Lower leg skin (tissue), 4 donors: ENCODE results near the gene C17orf50. TPM values are rescaled to one million over a fixed set of nuclear protein-coding genes. Genes with fewer than 3 reads are reported as not detected.

Source experiments
- DNase-seq, 2 donors: peaks; one replicate each; pipeline ENCODE4 v3.0.0-alpha.2; 2019; ENCODE audit warnings: low spot score in 2 of 2
- H3K4me3 ChIP-seq: fragments of 200-600 bp; sonication (generic); 2 replicates; pipeline ENCODE4 v1.5.1; 2017; ENCODE audit warnings: mild to moderate bottlenecking, low read depth; ENCODE audit not compliant: poor library complexity, severe bottlenecking
- POLR2A ChIP-seq, 2 donors: fragments of 450-650 bp; IDR thresholded peaks; one replicate each; pipeline ENCODE4 v1.6.1; 2016 to 2017; ENCODE audit warnings: antibody characterized with exemption in 2 of 2, mild to moderate bottlenecking in 1 of 2, moderate library complexity in 1 of 2
- WGBS, 2 donors: methylation state at CpG; one replicate each; pipeline ENCODE4 v1.1.5; 2018; 5-methylcytosine and 5-hydroxymethylcytosine counted together
- intact Hi-C: fragments of 100-400 bp; cut with DNase I; formaldehyde crosslinking; loops from one replicate; pipeline ENCODE4 v1.15.0; 2023; ENCODE audit warnings: low total_unique reads
- total RNA-seq, 4 donors: library from RNA; depleted of rRNA; stranded (reverse); fragments of >200 nt; gene quantifications; one replicate each; pipeline ENCODE4 v1.1.0, GENCODE V29; 2016
- TF ChIP-seq, protein P1 (sequence below), 3 donors: fragments of 450-650 bp; IDR thresholded peaks; one replicate each; pipeline ENCODE4 v1.5.1; 2016; ENCODE audit warnings: antibody characterized with exemption in 3 of 3, mild to moderate bottlenecking in 3 of 3, moderate library complexity in 2 of 3

C17orf50 gene
- total RNA-seq, 4 donors from 2014 or later = not detected

DNA sequence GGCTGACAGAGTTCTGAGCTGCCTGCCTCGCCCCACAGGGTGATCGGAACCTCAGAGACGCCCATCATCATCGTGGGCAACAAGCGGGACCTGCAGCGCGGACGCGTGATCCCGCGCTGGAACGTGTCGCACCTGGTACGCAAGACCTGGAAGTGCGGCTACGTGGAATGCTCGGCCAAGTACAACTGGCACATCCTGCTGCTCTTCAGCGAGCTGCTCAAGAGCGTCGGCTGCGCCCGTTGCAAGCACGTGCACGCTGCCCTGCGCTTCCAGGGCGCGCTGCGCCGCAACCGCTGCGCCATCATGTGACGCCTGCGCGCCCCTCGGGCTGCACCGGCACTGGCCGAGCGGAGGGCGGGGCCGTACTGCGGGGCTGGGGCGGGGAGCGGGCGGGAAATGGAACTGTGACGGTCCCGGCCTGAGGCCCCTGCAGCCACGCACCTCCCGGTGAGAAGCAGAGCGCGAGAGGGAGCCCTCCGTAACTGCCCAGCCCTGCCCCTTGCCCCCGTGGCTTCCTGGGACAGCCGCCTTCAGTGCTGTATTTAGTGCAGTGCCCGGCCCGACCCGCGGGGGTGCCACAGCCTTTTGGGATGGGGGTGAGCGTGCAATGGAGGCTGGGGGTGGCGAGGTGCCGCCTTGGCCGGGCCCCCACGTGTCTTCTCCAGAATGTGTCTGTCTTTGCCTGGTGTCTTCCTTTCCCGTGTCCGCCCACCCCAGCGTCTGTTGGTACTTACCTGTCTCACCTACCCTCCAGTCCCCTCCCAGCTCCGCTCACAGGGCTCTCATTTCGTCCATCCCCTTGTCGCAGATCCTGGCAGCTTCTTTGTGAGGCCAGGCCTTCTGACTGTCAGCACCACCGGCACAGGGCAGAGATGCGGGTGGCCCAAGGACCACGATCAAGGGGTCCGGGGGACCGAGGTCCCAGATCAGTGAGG, 19.4 kb upstream of the C17orf50 start:
- peak in 1 of 2 donors; percentile 81 for DNase-seq
- intact Hi-C loops = no loop called here
- WGBS, 2 donors = 18 to 19% methylated on average over 30 to 70 of the region's 73 CpGs
- TF ChIP-seq, protein P1, sequence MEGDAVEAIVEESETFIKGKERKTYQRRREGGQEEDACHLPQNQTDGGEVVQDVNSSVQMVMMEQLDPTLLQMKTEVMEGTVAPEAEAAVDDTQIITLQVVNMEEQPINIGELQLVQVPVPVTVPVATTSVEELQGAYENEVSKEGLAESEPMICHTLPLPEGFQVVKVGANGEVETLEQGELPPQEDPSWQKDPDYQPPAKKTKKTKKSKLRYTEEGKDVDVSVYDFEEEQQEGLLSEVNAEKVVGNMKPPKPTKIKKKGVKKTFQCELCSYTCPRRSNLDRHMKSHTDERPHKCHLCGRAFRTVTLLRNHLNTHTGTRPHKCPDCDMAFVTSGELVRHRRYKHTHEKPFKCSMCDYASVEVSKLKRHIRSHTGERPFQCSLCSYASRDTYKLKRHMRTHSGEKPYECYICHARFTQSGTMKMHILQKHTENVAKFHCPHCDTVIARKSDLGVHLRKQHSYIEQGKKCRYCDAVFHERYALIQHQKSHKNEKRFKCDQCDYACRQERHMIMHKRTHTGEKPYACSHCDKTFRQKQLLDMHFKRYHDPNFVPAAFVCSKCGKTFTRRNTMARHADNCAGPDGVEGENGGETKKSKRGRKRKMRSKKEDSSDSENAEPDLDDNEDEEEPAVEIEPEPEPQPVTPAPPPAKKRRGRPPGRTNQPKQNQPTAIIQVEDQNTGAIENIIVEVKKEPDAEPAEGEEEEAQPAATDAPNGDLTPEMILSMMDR (IDR thresholded peaks at IDR 0.05) = no peak
- TF ChIP-seq POLR2A (IDR thresholded peaks at IDR 0.05) = no peak
- H3K4me3 ChIP-seq = no peak overlapping the region

DNA sequence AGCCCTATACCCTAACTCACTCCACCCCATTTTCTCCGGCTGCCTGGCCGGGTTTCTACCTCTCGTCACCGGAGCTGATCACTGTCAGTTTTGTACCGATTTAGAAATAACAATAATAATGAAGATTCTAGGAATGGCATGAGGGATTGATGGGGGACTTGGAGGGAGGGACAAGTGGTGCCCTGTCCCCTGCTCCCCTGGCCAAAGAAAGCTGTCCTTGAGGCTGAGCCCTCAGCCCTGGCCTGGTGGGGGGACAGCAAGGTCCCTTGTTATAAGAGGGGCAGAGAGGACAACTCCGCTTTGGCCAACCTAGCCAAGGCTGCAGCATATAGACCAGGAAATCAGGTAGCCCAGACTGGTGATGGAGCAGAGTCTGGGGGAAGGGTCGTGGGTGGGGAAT, 18.2 kb upstream of the C17orf50 start:
- intact Hi-C loops = no loop called here
- WGBS, 2 donors = 67 to 68% methylated on average over 7 of the region's 7 CpGs
- no peak for TF ChIP-seq POLR2A (IDR thresholded peaks at IDR 0.05)
- TF ChIP-seq, protein P1 (IDR thresholded peaks at IDR 0.05) = no peak
- peak in 1 of 2 donors; percentile 71 for DNase-seq
- H3K4me3 ChIP-seq = no peak overlapping the region

DNA sequence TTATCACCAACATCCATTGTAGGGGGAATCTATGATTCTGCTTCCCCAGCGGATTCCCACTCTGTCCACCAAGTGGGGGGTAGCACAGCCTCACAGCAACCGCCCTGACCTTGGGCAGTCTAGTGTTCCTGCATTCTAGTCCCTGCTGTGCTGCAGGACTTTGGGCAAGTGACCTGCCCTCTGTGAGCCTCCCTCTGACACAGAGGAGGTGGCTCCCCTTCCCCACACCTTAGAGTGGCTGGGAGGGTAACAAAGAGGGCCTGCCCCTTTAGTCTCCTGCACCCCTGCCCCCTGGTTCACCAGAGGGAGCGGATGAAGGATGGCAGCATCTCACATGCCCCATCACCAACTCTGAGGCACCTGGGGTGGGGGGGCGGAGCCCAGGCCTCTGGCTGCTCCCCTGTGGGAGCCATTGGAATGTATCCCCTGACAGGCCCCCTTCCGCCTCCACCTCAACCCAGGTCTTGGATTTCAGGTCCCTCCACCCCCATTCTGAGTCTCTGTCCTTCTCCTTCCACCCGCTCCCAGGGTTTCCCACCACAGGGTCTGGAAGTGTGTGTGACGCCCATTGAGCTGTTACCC, 17.7 kb upstream of the C17orf50 start:
- 76 to 82% methylated on average over 7 of the region's 7 CpGs for WGBS, 2 donors
- peak in 1 of 2 donors; percentile 53 for DNase-seq
- no peak for TF ChIP-seq POLR2A (IDR thresholded peaks at IDR 0.05)
- TF ChIP-seq, protein P1 (IDR thresholded peaks at IDR 0.05) = no peak
- intact Hi-C loops = no loop called here
- H3K4me3 ChIP-seq = no peak overlapping the region

DNA sequence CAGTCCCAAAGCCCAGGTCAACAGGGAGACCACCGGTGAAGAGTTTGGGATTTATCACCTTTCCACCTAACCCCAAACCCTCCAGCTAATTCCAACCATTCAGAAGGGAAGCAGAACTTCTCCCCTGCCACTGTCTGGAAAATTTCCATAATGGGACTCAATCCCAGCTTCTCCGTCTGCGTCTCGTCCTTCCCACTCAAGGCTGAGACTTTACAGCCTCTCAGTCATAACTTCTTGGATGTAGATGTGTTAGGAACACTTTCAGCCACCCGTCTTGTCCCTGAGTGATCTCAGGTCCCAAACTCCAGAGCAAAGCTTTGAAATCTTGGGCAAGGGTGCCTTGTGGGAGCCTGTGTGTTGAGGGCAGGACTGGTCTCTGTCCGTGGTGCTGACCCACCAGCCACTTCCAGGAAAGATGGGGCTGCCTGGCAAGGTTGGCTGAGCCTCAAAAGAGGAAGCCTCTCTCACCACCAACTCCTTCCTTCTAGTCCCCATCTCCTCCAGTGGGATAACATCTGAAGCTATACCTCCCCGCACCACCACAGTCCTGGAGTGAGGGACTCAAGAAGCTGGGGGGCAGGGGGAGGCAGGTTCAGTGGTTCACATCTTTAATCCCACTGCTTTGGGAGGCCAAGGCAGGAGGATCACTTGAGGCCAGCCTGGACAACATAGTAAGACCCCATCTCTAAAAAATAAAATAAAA, 16.9 kb upstream of the C17orf50 start:
- 43 to 59% methylated on average over 7 of the region's 7 CpGs for WGBS, 2 donors
- no peak for TF ChIP-seq POLR2A (IDR thresholded peaks at IDR 0.05)
- TF ChIP-seq, protein P1 (IDR thresholded peaks at IDR 0.05) = no peak
- no peak overlapping the region for H3K4me3 ChIP-seq
- intact Hi-C loops = no loop called here
- DNase-seq = no peak

DNA sequence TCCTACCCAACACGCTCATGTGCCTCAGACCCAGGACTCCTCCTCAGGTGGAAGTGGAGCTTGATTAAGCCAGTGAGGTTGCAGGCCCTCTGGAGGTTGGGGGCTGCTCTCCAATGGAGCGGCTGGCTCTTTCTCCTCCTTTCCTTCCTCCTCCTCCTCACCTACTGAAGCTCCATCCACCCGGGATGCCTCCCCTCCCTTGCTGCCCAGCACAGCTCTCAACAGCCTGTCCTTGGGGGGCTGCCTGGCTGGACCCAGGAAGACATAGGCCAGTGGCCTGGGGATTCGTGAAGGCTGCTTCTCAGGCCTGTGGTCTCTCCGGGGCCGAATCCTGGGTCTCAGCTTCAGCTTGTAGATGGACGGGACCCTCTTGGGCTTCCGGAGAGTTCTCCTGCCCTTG, 15.9 kb upstream of the C17orf50 start:
- 78% methylated on average over 8 of the region's 8 CpGs for WGBS, 2 donors
- H3K4me3 ChIP-seq = no peak overlapping the region
- intact Hi-C loops = loop anchor here (5.0 kb wide), 1 partner anchor 133 kb away; no protein-coding TSS in a partner anchor
- no peak for DNase-seq
- no peak for TF ChIP-seq POLR2A (IDR thresholded peaks at IDR 0.05)
- TF ChIP-seq, protein P1 (IDR thresholded peaks at IDR 0.05) = no peak
